Astrocyte of the spinal cord (primary cell): ENCODE data around the gene GRIN2A.

ENCODE experiments used
- DNase-seq: peaks from one replicate; pipeline ENCODE4 v3.0.0; 2011; ENCODE audit warnings: low read depth, low spot score
- H3K4me3 ChIP-seq: 2 replicates; pipeline ENCODE4 v1.5.1; 2011; ENCODE audit warnings: low read depth, mild to moderate bottlenecking, low read length, moderate library complexity
- in situ Hi-C: cut with HindIII; loops from 2 replicates; pipeline ENCODE4 v1.10.0; 2017; ENCODE audit warnings: low sequenced_read_pairs
- TF ChIP-seq, protein P1 (sequence below): IDR thresholded peaks from 2 replicates; pipeline ENCODE4 v1.5.1; 2012; ENCODE audit warnings: low read depth, mild to moderate bottlenecking, low read length, inconsistent platforms

GRIN2A gene

DNA sequence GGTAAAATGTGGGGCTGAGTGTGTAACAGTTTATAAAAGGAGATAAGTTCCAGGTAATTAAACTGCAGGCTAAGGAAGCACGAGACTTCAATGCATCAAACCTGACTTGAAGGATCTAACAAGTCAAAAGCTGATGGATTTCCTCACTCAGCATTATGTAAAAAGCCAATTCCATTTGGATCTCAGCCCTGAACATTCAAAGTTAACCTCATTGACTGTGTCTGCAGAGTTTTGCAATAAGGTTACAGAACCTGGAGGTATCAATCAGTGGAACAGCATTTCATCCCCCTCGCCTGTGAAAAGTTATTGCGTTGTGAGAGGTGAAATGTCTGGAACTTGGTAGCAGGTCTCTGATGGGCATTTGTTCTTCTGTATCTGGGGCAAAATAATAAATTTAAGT lies 317.8 kb downstream of the GRIN2A start:
- in situ Hi-C loops = no loop called here

DNA sequence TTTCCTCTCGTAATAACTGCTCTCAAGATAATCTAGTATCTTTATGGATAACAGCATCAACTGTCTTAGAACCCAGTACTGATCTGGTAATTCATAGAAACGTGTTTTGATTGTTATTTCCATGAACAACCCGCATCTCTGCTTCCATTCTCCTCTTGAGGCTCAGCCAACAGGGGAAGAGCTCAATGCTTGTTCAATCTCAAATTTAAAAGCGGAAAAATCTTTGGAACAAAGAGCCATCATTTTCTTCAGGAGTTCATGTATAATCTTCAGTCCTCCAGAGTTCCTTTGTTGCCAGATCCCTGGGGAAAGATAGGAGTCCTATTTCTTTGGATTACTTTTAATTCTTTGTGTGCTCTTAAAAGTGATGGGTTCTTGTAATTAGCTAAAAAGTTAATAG lies 319.9 kb downstream of the GRIN2A start:
- in situ Hi-C loops = no loop called here
- TF ChIP-seq, protein P1, sequence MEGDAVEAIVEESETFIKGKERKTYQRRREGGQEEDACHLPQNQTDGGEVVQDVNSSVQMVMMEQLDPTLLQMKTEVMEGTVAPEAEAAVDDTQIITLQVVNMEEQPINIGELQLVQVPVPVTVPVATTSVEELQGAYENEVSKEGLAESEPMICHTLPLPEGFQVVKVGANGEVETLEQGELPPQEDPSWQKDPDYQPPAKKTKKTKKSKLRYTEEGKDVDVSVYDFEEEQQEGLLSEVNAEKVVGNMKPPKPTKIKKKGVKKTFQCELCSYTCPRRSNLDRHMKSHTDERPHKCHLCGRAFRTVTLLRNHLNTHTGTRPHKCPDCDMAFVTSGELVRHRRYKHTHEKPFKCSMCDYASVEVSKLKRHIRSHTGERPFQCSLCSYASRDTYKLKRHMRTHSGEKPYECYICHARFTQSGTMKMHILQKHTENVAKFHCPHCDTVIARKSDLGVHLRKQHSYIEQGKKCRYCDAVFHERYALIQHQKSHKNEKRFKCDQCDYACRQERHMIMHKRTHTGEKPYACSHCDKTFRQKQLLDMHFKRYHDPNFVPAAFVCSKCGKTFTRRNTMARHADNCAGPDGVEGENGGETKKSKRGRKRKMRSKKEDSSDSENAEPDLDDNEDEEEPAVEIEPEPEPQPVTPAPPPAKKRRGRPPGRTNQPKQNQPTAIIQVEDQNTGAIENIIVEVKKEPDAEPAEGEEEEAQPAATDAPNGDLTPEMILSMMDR = no peak

More for the DNA sequence above, 317.8 kb downstream of the GRIN2A start:
- TF ChIP-seq, protein P1 = no peak
- no peak for DNase-seq
- no peak overlapping the region for H3K4me3 ChIP-seq

DNA sequence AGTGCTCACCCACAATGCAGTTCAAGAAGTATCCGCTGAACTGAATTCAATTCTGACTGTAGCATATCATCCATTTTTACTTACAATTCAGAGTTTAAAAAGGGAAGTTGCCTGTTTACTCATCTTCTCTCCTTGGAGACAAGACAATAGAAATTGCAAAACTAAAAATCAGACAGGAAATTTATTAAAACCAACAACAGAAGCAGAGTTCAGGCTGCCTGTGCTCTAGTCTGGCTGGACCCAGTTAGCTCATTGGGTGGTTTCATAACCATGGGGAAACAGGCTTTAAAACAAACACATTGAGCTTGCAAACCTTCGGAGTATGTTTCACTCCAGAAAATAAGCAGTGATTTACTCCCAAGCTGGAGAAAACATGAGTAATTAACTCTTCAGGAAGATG lies 321.4 kb downstream of the GRIN2A start:
- in situ Hi-C loops = no loop called here

More for the DNA sequence above, 319.9 kb downstream of the GRIN2A start:
- H3K4me3 ChIP-seq = no peak overlapping the region
- no peak for DNase-seq

DNA sequence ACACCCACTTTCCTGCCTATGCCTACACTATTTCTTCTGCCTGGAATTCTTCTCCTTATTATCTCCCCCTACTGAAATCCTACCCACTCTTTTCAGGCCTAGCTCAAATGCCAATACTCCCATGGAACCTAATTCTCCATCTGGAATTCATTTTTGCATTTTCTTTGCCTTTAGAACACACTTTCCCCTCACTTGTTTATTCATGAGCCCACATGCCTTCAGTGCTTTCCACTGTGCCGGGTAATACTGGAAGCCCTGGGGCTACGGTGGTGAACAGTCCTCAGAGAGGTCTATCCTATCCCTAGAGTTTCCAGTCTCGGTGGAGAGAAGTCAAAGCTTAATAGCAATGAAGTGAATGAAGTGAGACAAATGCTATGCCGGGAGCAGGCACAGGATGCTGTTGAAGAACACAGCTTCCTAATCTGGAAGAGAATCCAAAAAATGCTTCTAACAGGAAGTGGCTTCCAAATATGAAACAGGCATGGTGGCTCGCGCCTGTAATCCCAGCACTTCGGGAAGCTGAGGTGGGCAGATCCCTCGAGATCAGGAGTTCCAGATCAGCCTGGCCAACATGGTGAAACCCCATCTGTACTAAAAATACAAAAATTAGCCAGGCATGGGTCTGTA lies 322.4 kb downstream of the GRIN2A start:
- in situ Hi-C loops = no loop called here
- DNase-seq = no peak
- no peak overlapping the region for H3K4me3 ChIP-seq
- TF ChIP-seq, protein P1 = no peak

More for the DNA sequence above, 321.4 kb downstream of the GRIN2A start:
- DNase-seq = no peak
- TF ChIP-seq, protein P1 = no peak
- H3K4me3 ChIP-seq = no peak overlapping the region

DNA sequence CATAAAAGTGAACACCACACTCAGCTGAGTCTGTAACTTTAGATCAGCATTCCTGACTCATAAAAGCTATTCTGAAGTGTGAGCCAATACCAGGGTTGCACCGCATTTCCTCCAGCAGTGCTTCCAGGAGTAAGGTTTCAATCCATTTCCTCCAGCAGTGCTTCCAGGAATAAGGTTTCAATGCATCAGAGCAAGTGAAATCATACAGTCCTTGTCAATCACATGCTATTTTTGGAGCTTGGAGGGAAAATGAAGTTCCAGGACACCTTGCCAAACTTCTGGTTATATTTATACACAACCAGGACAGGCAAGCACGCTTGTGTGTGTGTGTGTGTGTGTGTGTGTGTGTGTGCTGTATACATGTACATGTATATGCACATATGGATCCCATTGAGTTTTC lies 327.6 kb downstream of the GRIN2A start:
- in situ Hi-C loops = no loop called here
- DNase-seq = peak; percentile 37

DNA sequence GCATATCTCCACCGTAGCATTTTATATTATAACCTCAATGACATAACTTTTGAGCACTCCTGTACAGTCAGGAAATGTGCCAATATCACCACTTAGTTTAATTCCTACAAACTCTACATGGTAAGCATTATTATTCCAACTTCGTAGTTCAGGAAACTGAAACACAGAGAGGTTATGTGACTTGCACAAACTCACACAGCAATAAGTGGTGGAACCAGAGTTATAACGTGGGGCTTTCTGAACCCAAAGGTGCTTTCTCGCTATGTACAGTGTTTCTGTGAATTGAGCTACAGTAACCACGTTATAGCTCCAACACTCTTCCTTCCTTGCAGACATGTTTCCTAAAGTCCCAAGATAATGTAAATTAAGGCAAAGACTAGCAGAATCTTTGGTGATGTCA lies 330.2 kb downstream of the GRIN2A start:
- H3K4me3 ChIP-seq = no peak overlapping the region
- TF ChIP-seq, protein P1 = no peak
- no peak for DNase-seq
- in situ Hi-C loops = no loop called here

More for the DNA sequence above, 327.6 kb downstream of the GRIN2A start:
- TF ChIP-seq, protein P1 = no peak
- no peak overlapping the region for H3K4me3 ChIP-seq
